Measurements from ENCODE around the gene RPL28.

RPL28 gene

GRCh38 chr19:55376241-55376933 is 9.3 kb upstream of the RPL28 start, which contains the start of gene TMEM190:
Gene TMEM190 (plus strand): TSS chr19:55376826. CDS start chr19:55376854, 28 bp downstream.
- no peaks in the 10 kb centered on the region for H3K9me3 ChIP-seq (ENCODE audit: control insufficient read depth, insufficient read depth, low read length)
- peak within 1 kb of the TSS; percentile 53; the same call in 1 of the 2 replicates for H3K9ac ChIP-seq (ENCODE audit: low read depth, low read length)
- peaks cover 48% of the 10 kb centered on the region for H3K4me1 ChIP-seq (ENCODE audit: insufficient read depth, low read length)
- H3K36me3 ChIP-seq (ENCODE audit: insufficient read depth, low read length), result no peaks in the 10 kb centered on the region

- no peaks in the 10 kb centered on the region for H3K9me3 ChIP-seq (ENCODE audit: control insufficient read depth, insufficient read depth, low read length)
- peaks cover 40% of the 10 kb centered on the region; the same call in 1 of the 2 replicates for H3K4me1 ChIP-seq (ENCODE audit: insufficient read depth, low read length)
- H3K36me3 ChIP-seq (ENCODE audit: insufficient read depth, low read length), result no peaks in the 10 kb centered on the region
- peak overlapping the region; percentile 53; the same call in 1 of the 2 replicates for H3K9ac ChIP-seq (ENCODE audit: low read depth, low read length)
These were observed 8.2 kb upstream of the RPL28 start for GRCh38 chr19:55377356-55378131.

- H3K4me1 ChIP-seq (ENCODE audit: insufficient read depth, low read length), result peaks cover 31% of the 10 kb centered on the region; the same call in 1 of the 2 replicates
- no peaks in the 10 kb centered on the region for H3K36me3 ChIP-seq (ENCODE audit: insufficient read depth, low read length)
- no peak overlapping the region for H3K9ac ChIP-seq (ENCODE audit: low read depth, low read length)
These were observed 6.6 kb upstream of the RPL28 start for GRCh38 chr19:55379174-55379573.

GRCh38 chr19:55382013-55382412 is 3.7 kb upstream of the RPL28 start:
- Histone ChIP-seq H3K9me3 (ENCODE audit: control insufficient read depth, insufficient read depth, low read length) (no peaks in the 10 kb centered on the region), H3K4me1 (ENCODE audit: insufficient read depth, low read length) (peaks cover 12% of the 10 kb centered on the region; the same call in 1 of the 2 replicates), H3K36me3 (ENCODE audit: insufficient read depth, low read length) (peaks cover 8% of the 10 kb centered on the region), H3K9ac (ENCODE audit: low read depth, low read length) (no peak overlapping the region)

More at GRCh38 chr19:55379174-55379573, 6.6 kb upstream of the RPL28 start:
- no peaks in the 10 kb centered on the region for H3K9me3 ChIP-seq (ENCODE audit: control insufficient read depth, insufficient read depth, low read length)

GRCh38 chr19:55382522-55383054 is 3.1 kb upstream of the RPL28 start:
- H3K36me3 ChIP-seq (ENCODE audit: insufficient read depth, low read length), result peaks cover 8% of the 10 kb centered on the region
- H3K9me3 ChIP-seq (ENCODE audit: control insufficient read depth, insufficient read depth, low read length), result no peaks in the 10 kb centered on the region
- H3K9ac ChIP-seq (ENCODE audit: low read depth, low read length), result no peak overlapping the region
- peaks cover 14% of the 10 kb centered on the region; the same call in 1 of the 2 replicates for H3K4me1 ChIP-seq (ENCODE audit: insufficient read depth, low read length)

- peak overlapping the region; percentile 76 for H3K9ac ChIP-seq (ENCODE audit: low read depth, low read length)
- peaks cover 12% of the 10 kb centered on the region; the same call in 1 of the 2 replicates for H3K4me1 ChIP-seq (ENCODE audit: insufficient read depth, low read length)
These were observed 2.2 kb upstream of the RPL28 start for GRCh38 chr19:55383279-55384130.

GRCh38 chr19:55384131-55384919 is 1.4 kb upstream of the RPL28 start, which contains the start of gene TMEM238:
Gene TMEM238 (minus strand): TSS chr19:55384292. CDS start chr19:55384259, 33 bp downstream.
- Histone ChIP-seq H3K4me1 (ENCODE audit: insufficient read depth, low read length) (peaks cover 11% of the 10 kb centered on the region; the same call in 1 of the 2 replicates), H3K36me3 (ENCODE audit: insufficient read depth, low read length) (peaks cover 12% of the 10 kb centered on the region)

More at GRCh38 chr19:55383279-55384130, 2.2 kb upstream of the RPL28 start:
- H3K9me3 ChIP-seq (ENCODE audit: control insufficient read depth, insufficient read depth, low read length), result no peaks in the 10 kb centered on the region
- H3K36me3 ChIP-seq (ENCODE audit: insufficient read depth, low read length), result peaks cover 8% of the 10 kb centered on the region

GRCh38 chr19:55384920-55385723 is 610 bp upstream of the RPL28 start:
- peak overlapping the region; percentile 76 for H3K9ac ChIP-seq (ENCODE audit: low read depth, low read length)
- peaks cover 12% of the 10 kb centered on the region for H3K36me3 ChIP-seq (ENCODE audit: insufficient read depth, low read length)
- H3K9me3 ChIP-seq (ENCODE audit: control insufficient read depth, insufficient read depth, low read length), result no peaks in the 10 kb centered on the region
- H3K4me1 ChIP-seq (ENCODE audit: insufficient read depth, low read length), result peaks cover 8% of the 10 kb centered on the region; the same call in 1 of the 2 replicates

More at GRCh38 chr19:55384131-55384919, 1.4 kb upstream of the RPL28 start, which contains the start of gene TMEM238:
- no peaks in the 10 kb centered on the region for H3K9me3 ChIP-seq (ENCODE audit: control insufficient read depth, insufficient read depth, low read length)
- peak within 1 kb of the TSS; percentile 76 for H3K9ac ChIP-seq (ENCODE audit: low read depth, low read length)

GRCh38 chr19:55386493-55386971 is 800 bp downstream of the RPL28 start:
- Histone ChIP-seq H3K36me3 (ENCODE audit: insufficient read depth, low read length) (peaks cover 12% of the 10 kb centered on the region), H3K9me3 (ENCODE audit: control insufficient read depth, insufficient read depth, low read length) (no peaks in the 10 kb centered on the region), H3K4me1 (ENCODE audit: insufficient read depth, low read length) (peaks cover 8% of the 10 kb centered on the region; the same call in 1 of the 2 replicates), H3K9ac (ENCODE audit: low read depth, low read length) (peak overlapping the region; percentile 76)

- H3K36me3 ChIP-seq (ENCODE audit: insufficient read depth, low read length), result peaks cover 12% of the 10 kb centered on the region
- peaks cover 21% of the 10 kb centered on the region for H3K4me1 ChIP-seq (ENCODE audit: insufficient read depth, low read length)
- no peak overlapping the region for H3K9ac ChIP-seq (ENCODE audit: low read depth, low read length)
- H3K9me3 ChIP-seq (ENCODE audit: control insufficient read depth, insufficient read depth, low read length), result no peaks in the 10 kb centered on the region
These were observed 2.2 kb downstream of the RPL28 start for GRCh38 chr19:55387736-55388497.

- Histone ChIP-seq H3K9ac (ENCODE audit: low read depth, low read length) (no peak overlapping the region), H3K4me1 (ENCODE audit: insufficient read depth, low read length) (peaks cover 24% of the 10 kb centered on the region), H3K9me3 (ENCODE audit: control insufficient read depth, insufficient read depth, low read length) (no peaks in the 10 kb centered on the region), H3K36me3 (ENCODE audit: insufficient read depth, low read length) (peaks cover 12% of the 10 kb centered on the region)
These were observed 3.9 kb downstream of the RPL28 start for GRCh38 chr19:55389386-55390317.
